NCI-H526 (cell line): ENCODE results near the gene ZNF160.
A peak's percentile ranks its signal among the peaks of the same experiment; 100 is the strongest.
"Not testable (repeated sequence)": the region's sequence is repeated elsewhere in the genome, so short reads cannot be mapped to it uniquely, and the experiment has no call there.

Experiments
- DNase-seq, 2 experiments: peaks; one replicate each; lab custom pipeline; 2025; lab: John Stamatoyannopoulos, UW

The ZNF160 gene

GRCh38 chr19:53092723-53093122 lies 10.5 kb downstream of the ZNF160 start:
- no peak for DNase-seq

GRCh38 chr19:53091413-53092254 lies 11.6 kb downstream of the ZNF160 start:
- DNase-seq: peak; percentile 99

- no peak for DNase-seq
Observed at GRCh38 chr19:53088091-53088490, 15.1 kb downstream of the ZNF160 start.

GRCh38 chr19:53086949-53087348 lies 16.3 kb downstream of the ZNF160 start:
- no peak for DNase-seq

- no peak for DNase-seq
Observed at GRCh38 chr19:53085496-53085895, 17.7 kb downstream of the ZNF160 start.

GRCh38 chr19:53082929-53083328 lies 20.3 kb downstream of the ZNF160 start:
- DNase-seq: no peak

- no peak for DNase-seq
Observed at GRCh38 chr19:53079313-53079924, 23.8 kb downstream of the ZNF160 start.

GRCh38 chr19:53078668-53079067 lies 24.6 kb downstream of the ZNF160 start:
- no peak for DNase-seq

- DNase-seq: peak; percentile 35 to 65
Observed at GRCh38 chr19:53076984-53077383, 26.2 kb downstream of the ZNF160 start.

GRCh38 chr19:53068834-53069233 lies 34.4 kb downstream of the ZNF160 start:
- DNase-seq: no peak

GRCh38 chr19:53068199-53068598 lies 35.0 kb downstream of the ZNF160 start:
- DNase-seq: no peak

- DNase-seq: peak; percentile 53 to 86
Observed at GRCh38 chr19:53057904-53058580, 45.2 kb downstream of the ZNF160 start.

GRCh38 chr19:53055117-53055516 lies 48.1 kb downstream of the ZNF160 start:
- DNase-seq: no peak

GRCh38 chr19:53047379-53047778 lies 55.8 kb downstream of the ZNF160 start:
- no peak for DNase-seq

- no peak for DNase-seq
Observed at GRCh38 chr19:53045536-53045935, 57.7 kb downstream of the ZNF160 start.

- DNase-seq: no peak
Observed at GRCh38 chr19:53041366-53041765, 61.9 kb downstream of the ZNF160 start.

- peak; percentile 17 to 74 for DNase-seq
Observed at GRCh38 chr19:53037101-53038097, 65.8 kb downstream of the ZNF160 start.

GRCh38 chr19:53034948-53035675 lies 68.1 kb downstream of the ZNF160 start:
- DNase-seq: no peak

GRCh38 chr19:53034054-53034453 lies 69.2 kb downstream of the ZNF160 start:
- no peak for DNase-seq

GRCh38 chr19:53028306-53028705 lies 74.9 kb downstream of the ZNF160 start:
- DNase-seq: not testable (repeated sequence)

- DNase-seq: peak in 1 of 2 experiments; percentile 55
Observed at GRCh38 chr19:53019684-53020083, 83.5 kb downstream of the ZNF160 start.
